K562 (cell line): ENCODE data around the gene FBXW10B. TPM values are rescaled to one million over a fixed set of nuclear protein-coding genes. Genes with fewer than 3 reads are reported as not detected.

ENCODE experiments used
- ATAC-seq: fragments of 200-7000 bp; cut with Tn5 transposase; 3 replicates; pipeline ENCODE4 v1.9.1; 2020; ENCODE audit warnings: moderate library complexity
- BruUV-seq: library from RNA; stranded (reverse); fragments of 400-500 nt; replicated peaks from 2 replicates; lab custom pipeline; 2021; lab: Mats Ljungman, UMichigan
- CTCF ChIA-PET: fragments of 300-600 bp; formaldehyde crosslinking; extraction: SDS; loops from one replicate; lab custom pipeline; 2021; ENCODE audit warnings: low intra/inter-chr PET ratio; lab: Yijun Ruan, JAX
- POLR2A ChIA-PET: fragments of 300-600, 350-650 bp; sonication (Branson Sonifier 250); formaldehyde crosslinking; extraction: SDS; loops from one replicate; lab custom pipeline; 2021; ENCODE audit warnings: antibody characterized with exemption, inconsistent platforms; lab: Yijun Ruan, JAX
- DNase-seq, 4 experiments: peaks; one replicate each; pipeline versions ENCODE4 v3.0.0 to v3.0.0-alpha.2; 2011 to 2018; ENCODE audit warnings: low spot score in 3 of 4, mixed read lengths in 3 of 4; ENCODE audit errors: extremely low read depth in 1 of 4
- FAIRE-seq: peaks from 2 replicates; lab custom pipeline; 2011; peaks lifted over from hg19 to GRCh38; lab: Jason Lieb, UNC
- H2AFZ ChIP-seq: 2 replicates; pipeline ENCODE4 v1.6.0; 2011; ENCODE audit warnings: low read depth, low read length, control low read depth, inconsistent platforms
- H3K27ac ChIP-seq: fragments of 200-600 bp; 3 replicates; pipeline ENCODE4 v1.8.0; 2011; ENCODE audit warnings: low read depth, mild to moderate bottlenecking, control low read depth, inconsistent platforms, low read length, moderate library complexity, mixed read lengths; ENCODE audit errors: extremely low read depth
- H3K27me3 ChIP-seq, 2 experiments: fragments of 300-600 bp in 1 of 2; 2 replicates in 1 of 2; 3 replicates in 1 of 2; pipeline versions ENCODE4 v1.6.0 to v1.8.0; 2011; ENCODE audit warnings: inconsistent platforms in 2 of 2, low read length in 2 of 2, mild to moderate bottlenecking in 1 of 2, mixed read lengths in 1 of 2, moderate library complexity in 1 of 2; ENCODE audit not compliant: control insufficient read depth in 2 of 2, insufficient read depth in 2 of 2
- H3K36me3 ChIP-seq: fragments of 300-600 bp; 3 replicates; pipeline ENCODE4 v1.8.0; 2011; ENCODE audit warnings: mild to moderate bottlenecking, low read length, inconsistent platforms; ENCODE audit not compliant: control insufficient read depth, insufficient read depth
- H3K4me1 ChIP-seq, 2 experiments: fragments of 200-600 bp in 1 of 2; replicated peaks in 1 of 2; 2 replicates in 1 of 2; 3 replicates in 1 of 2; pipeline versions ENCODE4 v1.5.1 to v1.8.0; 2011; ENCODE audit warnings: inconsistent platforms in 2 of 2, low read length in 2 of 2, mild to moderate bottlenecking in 1 of 2, mixed read lengths in 1 of 2, moderate library complexity in 1 of 2; ENCODE audit not compliant: control insufficient read depth in 2 of 2, insufficient read depth in 2 of 2
- H3K4me2 ChIP-seq: 2 replicates; pipeline ENCODE4 v1.6.1; 2011; ENCODE audit warnings: low read length, control low read depth, inconsistent platforms, mixed read lengths; ENCODE audit not compliant: insufficient read depth
- H3K4me3 ChIP-seq: fragments of 200-600 bp; sonication (generic), shearing (Covaris generic); 2 replicates; pipeline ENCODE4 v1.5.1; 2016; ENCODE audit warnings: control low read depth, inconsistent platforms
- H3K79me2 ChIP-seq: fragments of 200-600 bp; 3 replicates; pipeline ENCODE4 v1.8.0; 2011; ENCODE audit warnings: low read length, inconsistent platforms; ENCODE audit not compliant: control insufficient read depth, insufficient read depth
- H3K9ac ChIP-seq, 2 experiments: 2 replicates each; pipeline versions ENCODE4 v1.6.0 to v1.6.1; 2011; ENCODE audit warnings: low read depth in 2 of 2, low read length in 2 of 2, control low read depth in 1 of 2, inconsistent platforms in 1 of 2, mild to moderate bottlenecking in 1 of 2, mixed read lengths in 1 of 2; ENCODE audit not compliant: insufficient read depth in 1 of 2
- H3K9me1 ChIP-seq: one replicate; pipeline ENCODE4 v1.6.0; 2011; ENCODE audit warnings: inconsistent platforms, mild to moderate bottlenecking, low read length, moderate library complexity; ENCODE audit not compliant: control insufficient read depth, insufficient read depth
- H3K9me3 ChIP-seq: replicated peaks from 2 replicates; pipeline ENCODE4 v1.5.1; 2011; ENCODE audit warnings: low read depth, low read length, inconsistent platforms; ENCODE audit not compliant: control insufficient read depth, insufficient read depth
- H4K20me1 ChIP-seq: replicated peaks from 2 replicates; pipeline ENCODE4 v1.6.1; 2011; ENCODE audit warnings: low read length, inconsistent platforms, mixed read lengths; ENCODE audit not compliant: control insufficient read depth, insufficient read depth
- CEBPG ChIP-seq, 3 experiments: fragments of 200-800 bp in 1 of 3; sonication (Bioruptor generic) in 1 of 3; sonication (generic) in 1 of 3; formaldehyde crosslinking in 1 of 3; IDR thresholded peaks in 2 of 3; conservative IDR thresholded peaks in 1 of 3; 2 replicates each; pipeline versions ENCODE4 v1.6.1 to v1.8.0; 2016 to 2022; ENCODE audit warnings: missing compliant biosample characterization in 2 of 3, missing genetic modification characterization in 2 of 3, mild to moderate bottlenecking in 1 of 3, missing genetic modification reagents in 1 of 3
- WGBS: fragments of 100-300 bp; shearing (Covaris generic); methylation state at CpG from one replicate; pipeline ENCODE4 v1.1.6; 2016; ENCODE audit warnings: low coverage, mixed read lengths; ENCODE audit not compliant: insufficient coverage; ENCODE audit errors: missing lambda C conversion rate; 5-methylcytosine and 5-hydroxymethylcytosine counted together
- in situ Hi-C: fragments of 300-500 bp; cut with MboI; formaldehyde crosslinking; loops from 4 replicates; pipeline ENCODE4 v1.15.0; 2018; ENCODE audit warnings: inconsistent platforms, mixed read lengths
- intact Hi-C: fragments of 100-400 bp; cut with micrococcal nuclease; formaldehyde crosslinking; loops from 2 replicates; pipeline ENCODE4 v1.14.2; 2022
- polyA plus RNA-seq, 8 experiments: library from polyadenylated mRNA; depleted of rRNA in 4 of 8; stranded (reverse) in 5 of 8; unstranded in 3 of 8; fragments of >200 nt; fragmentation: Nextera tagmentation in 2 of 8; fragmentation: Illumina TruSeq in 1 of 8; extraction: Ambion mirVana in 2 of 8; extraction: Trizol in 1 of 8; gene quantifications; 2 replicates each; pipeline versions ENCODE4 v1.2.1 to v1.2.3, GENCODE V29; 2011 to 2014; ENCODE audit warnings: inconsistent platforms in 1 of 8, missing spikeins in 1 of 8
- total RNA-seq, 7 experiments: library from RNA; depleted of rRNA in 6 of 7; stranded (reverse); fragments of >200 nt in 6 of 7; fragmentation: Illumina TruSeq in 2 of 7; extraction: Trizol in 2 of 7; gene quantifications; 2 replicates each; pipeline versions ENCODE4 v1.2.1 to v1.2.3, GENCODE V29; 2011 to 2021; ENCODE audit warnings: low replicate concordance in 1 of 7
- TF ChIP-seq, protein P1 (sequence below): fragments of 250-450 bp; sonication (Bioruptor Pico); IDR thresholded peaks from 2 replicates; pipeline ENCODE4 v1.5.0; 2022; ENCODE audit warnings: mild to moderate bottlenecking

Gene FBXW10B
- total and polyA plus RNA-seq, 9 of the 15 experiments (the other 6 are each of a cell fraction or from before 2014, with no cell fraction given) = 0.11 to 0.33 (median 0.16) TPM; not detected in 5

- TF ChIP-seq CEBPG (CRISPR knock-in tag; IDR thresholded peaks at IDR 0.05) = no peak
- no peak for TF ChIP-seq CEBPG (tag; conservative IDR thresholded peaks at IDR 0.05 in 1 of 2, IDR thresholded peaks at IDR 0.05 in 1 of 2)
These were observed 43.7 kb upstream of the FBXW10B start (continued) for GRCh38 chr17:15663176-15663575.

DNA sequence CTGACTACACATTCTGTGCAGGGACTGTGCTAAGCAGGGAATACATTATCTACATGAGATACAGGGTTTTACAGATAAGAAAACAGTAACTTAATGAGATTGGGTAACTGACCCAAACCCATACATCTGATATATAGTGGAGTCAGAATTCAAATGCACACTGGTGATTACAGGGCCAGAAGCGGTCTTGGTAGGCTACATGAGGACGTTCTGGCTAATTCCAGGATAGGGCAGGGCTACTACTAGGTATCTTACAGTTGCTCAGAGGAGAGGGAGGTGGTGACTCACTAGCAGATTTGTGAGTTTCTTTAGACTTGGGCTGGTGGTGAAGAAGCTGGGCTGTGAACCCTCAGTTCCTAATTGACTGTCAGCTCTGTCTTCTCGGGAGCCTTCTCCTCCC is 43.2 kb upstream of the FBXW10B start:
- CTCF ChIA-PET = no interaction called here
- H3K4me3 ChIP-seq = no peak overlapping the region
- in situ Hi-C loops = no loop called here

More for the DNA sequence above, 43.2 kb upstream of the FBXW10B start:
- DNase-seq (no peak), FAIRE-seq (no peak), ATAC-seq (no peak)
- Histone ChIP-seq H3K79me2 (no peaks in the 10 kb centered on the region), H2AFZ (no peak overlapping the region), H4K20me1 (no peaks in the 10 kb centered on the region), H3K36me3 (peaks cover 8% of the 10 kb centered on the region; the same call in 1 of the 3 replicates), H3K9ac (no peak overlapping the region), H3K27me3 (no peaks in the 10 kb centered on the region), H3K4me1 (no peaks in the 10 kb centered on the region), H3K4me2 (no peak overlapping the region), H3K27ac (no peak overlapping the region), H3K9me1 (no peaks in the 10 kb centered on the region), H3K9me3 (no peaks in the 10 kb centered on the region)
- TF ChIP-seq, protein P1, sequence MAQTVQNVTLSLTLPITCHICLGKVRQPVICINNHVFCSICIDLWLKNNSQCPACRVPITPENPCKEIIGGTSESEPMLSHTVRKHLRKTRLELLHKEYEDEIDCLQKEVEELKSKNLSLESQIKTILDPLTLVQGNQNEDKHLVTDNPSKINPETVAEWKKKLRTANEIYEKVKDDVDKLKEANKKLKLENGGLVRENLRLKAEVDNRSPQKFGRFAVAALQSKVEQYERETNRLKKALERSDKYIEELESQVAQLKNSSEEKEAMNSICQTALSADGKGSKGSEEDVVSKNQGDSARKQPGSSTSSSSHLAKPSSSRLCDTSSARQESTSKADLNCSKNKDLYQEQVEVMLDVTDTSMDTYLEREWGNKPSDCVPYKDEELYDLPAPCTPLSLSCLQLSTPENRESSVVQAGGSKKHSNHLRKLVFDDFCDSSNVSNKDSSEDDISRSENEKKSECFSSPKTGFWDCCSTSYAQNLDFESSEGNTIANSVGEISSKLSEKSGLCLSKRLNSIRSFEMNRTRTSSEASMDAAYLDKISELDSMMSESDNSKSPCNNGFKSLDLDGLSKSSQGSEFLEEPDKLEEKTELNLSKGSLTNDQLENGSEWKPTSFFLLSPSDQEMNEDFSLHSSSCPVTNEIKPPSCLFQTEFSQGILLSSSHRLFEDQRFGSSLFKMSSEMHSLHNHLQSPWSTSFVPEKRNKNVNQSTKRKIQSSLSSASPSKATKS (CRISPR knock-in tag) = no peak
- BruUV-seq = no TSS peak
- 65% methylated on average over 3 of the region's 3 CpGs for WGBS
- intact Hi-C loops = no loop called here
- POLR2A ChIA-PET = interaction anchor here (0.6 to 1.5 kb wide), 2 partner anchors 9 to 1562 kb away, joined by 3 to 5 read pairs; no protein-coding TSS in a partner anchor
